K562 (cell line): Measurements from ENCODE around the gene ERCC2. TPM values are rescaled to one million over a fixed set of nuclear protein-coding genes. Genes with fewer than 3 reads are reported as not detected.

Experiments used
- CBFA2T3 ChIP-seq: fragments of 450-650 bp; IDR thresholded peaks from 2 replicates; pipeline ENCODE4 v1.6.1; 2017
- EGR1 ChIP-seq: fragments of 450-650 bp; conservative IDR thresholded peaks from 2 replicates; pipeline ENCODE4 v1.6.1; 2017; ENCODE audit warnings: mild to moderate bottlenecking
- ETV5 ChIP-seq: sonication (generic); formaldehyde crosslinking; IDR thresholded peaks from 2 replicates; pipeline ENCODE4 v1.4.0; 2020; ENCODE audit warnings: low read depth, mild to moderate bottlenecking, missing genetic modification reagents
- ILK ChIP-seq: fragments of 450-650 bp; IDR thresholded peaks from 2 replicates; pipeline ENCODE4 v1.6.1; 2016; ENCODE audit warnings: missing genetic modification characterization, low read depth, mild to moderate bottlenecking, missing compliant biosample characterization, moderate library complexity, borderline replicate concordance
- KLF16 ChIP-seq: IDR thresholded peaks from 2 replicates; pipeline ENCODE4 v1.6.1; 2016; ENCODE audit warnings: antibody characterized with exemption
- MED1 ChIP-seq: sonication (generic); formaldehyde crosslinking; IDR thresholded peaks from 2 replicates; pipeline ENCODE4 v1.8.1; 2023; ENCODE audit warnings: missing genetic modification reagents, borderline replicate concordance
- RBBP5 ChIP-seq: fragments of 200-600 bp; sonication (generic); IDR thresholded peaks from 2 replicates; pipeline ENCODE4 v1.6.1; 2012; ENCODE audit warnings: borderline replicate concordance, mild to moderate bottlenecking, low read length, control low read depth, inconsistent platforms; ENCODE audit not compliant: insufficient read depth, poor library complexity, severe bottlenecking
- RNF2 ChIP-seq: sonication (generic); IDR thresholded peaks from 2 replicates; pipeline ENCODE4 v1.6.1; 2016
- TOE1 ChIP-seq, 2 experiments: fragments of 450-650 bp in 1 of 2; sonication (generic) in 1 of 2; formaldehyde crosslinking in 1 of 2; IDR thresholded peaks; 2 replicates each; pipeline versions ENCODE4 v1.7.1 to v1.8.0; 2016 to 2022; ENCODE audit warnings: borderline replicate concordance in 2 of 2, mild to moderate bottlenecking in 2 of 2, antibody characterized with exemption in 1 of 2, inconsistent platforms in 1 of 2, low read depth in 1 of 2, missing genetic modification reagents in 1 of 2, moderate library complexity in 1 of 2
- ZC3H4 ChIP-seq: sonication (generic); formaldehyde crosslinking; IDR thresholded peaks from 2 replicates; pipeline ENCODE4 v1.9.0; 2021; ENCODE audit warnings: missing genetic modification reagents, borderline replicate concordance
- ZNF431 ChIP-seq: sonication (generic); formaldehyde crosslinking; IDR thresholded peaks from 2 replicates; pipeline ENCODE4 v1.8.0; 2022; ENCODE audit warnings: mild to moderate bottlenecking, missing genetic modification reagents
- ZNF76 ChIP-seq: fragments of 250-450 bp; sonication (Bioruptor Pico); IDR thresholded peaks from 2 replicates; pipeline ENCODE4 v1.4.0; 2020; ENCODE audit warnings: mild to moderate bottlenecking, moderate library complexity, borderline replicate concordance
- polyA plus RNA-seq, 8 experiments: library from polyadenylated mRNA; depleted of rRNA in 4 of 8; stranded (reverse) in 5 of 8; unstranded in 3 of 8; fragments of >200 nt; fragmentation: Nextera tagmentation in 2 of 8; fragmentation: Illumina TruSeq in 1 of 8; extraction: Ambion mirVana in 2 of 8; extraction: Trizol in 1 of 8; gene quantifications; 2 replicates each; pipeline versions ENCODE4 v1.2.1 to v1.2.3, GENCODE V29; 2011 to 2014; ENCODE audit warnings: inconsistent platforms in 1 of 8, missing spikeins in 1 of 8
- total RNA-seq, 7 experiments: library from RNA; depleted of rRNA in 6 of 7; stranded (reverse); fragments of >200 nt in 6 of 7; fragmentation: Illumina TruSeq in 2 of 7; extraction: Trizol in 2 of 7; gene quantifications; 2 replicates each; pipeline versions ENCODE4 v1.2.1 to v1.2.3, GENCODE V29; 2011 to 2021; ENCODE audit warnings: low replicate concordance in 1 of 7
- TF ChIP-seq, protein P1 (sequence below): fragments of 450-650 bp; IDR thresholded peaks from 2 replicates; pipeline ENCODE4 v1.6.1; 2016; ENCODE audit warnings: borderline replicate concordance
- TF ChIP-seq, protein P2 (sequence below): fragments of 450-650 bp; IDR thresholded peaks from 2 replicates; pipeline ENCODE4 v1.6.1; 2018; ENCODE audit not compliant: partially characterized antibody
- TF ChIP-seq, protein P3 (sequence below): fragments of 250-450 bp; sonication (Bioruptor Pico); IDR thresholded peaks from 2 replicates; pipeline ENCODE4 v1.4.0; 2020; ENCODE audit warnings: mild to moderate bottlenecking, moderate library complexity, borderline replicate concordance
- TF ChIP-seq, protein P4 (sequence below): fragments of 250-450 bp; sonication (Bioruptor Pico); IDR thresholded peaks from 2 replicates; pipeline ENCODE4 v1.4.0; 2020

ERCC2 gene
- total and polyA plus RNA-seq, 9 of the 15 experiments (the other 6 are each of a cell fraction or from before 2014, with no cell fraction given), result 2.2 to 55.9 (median 23.4) TPM

DNA sequence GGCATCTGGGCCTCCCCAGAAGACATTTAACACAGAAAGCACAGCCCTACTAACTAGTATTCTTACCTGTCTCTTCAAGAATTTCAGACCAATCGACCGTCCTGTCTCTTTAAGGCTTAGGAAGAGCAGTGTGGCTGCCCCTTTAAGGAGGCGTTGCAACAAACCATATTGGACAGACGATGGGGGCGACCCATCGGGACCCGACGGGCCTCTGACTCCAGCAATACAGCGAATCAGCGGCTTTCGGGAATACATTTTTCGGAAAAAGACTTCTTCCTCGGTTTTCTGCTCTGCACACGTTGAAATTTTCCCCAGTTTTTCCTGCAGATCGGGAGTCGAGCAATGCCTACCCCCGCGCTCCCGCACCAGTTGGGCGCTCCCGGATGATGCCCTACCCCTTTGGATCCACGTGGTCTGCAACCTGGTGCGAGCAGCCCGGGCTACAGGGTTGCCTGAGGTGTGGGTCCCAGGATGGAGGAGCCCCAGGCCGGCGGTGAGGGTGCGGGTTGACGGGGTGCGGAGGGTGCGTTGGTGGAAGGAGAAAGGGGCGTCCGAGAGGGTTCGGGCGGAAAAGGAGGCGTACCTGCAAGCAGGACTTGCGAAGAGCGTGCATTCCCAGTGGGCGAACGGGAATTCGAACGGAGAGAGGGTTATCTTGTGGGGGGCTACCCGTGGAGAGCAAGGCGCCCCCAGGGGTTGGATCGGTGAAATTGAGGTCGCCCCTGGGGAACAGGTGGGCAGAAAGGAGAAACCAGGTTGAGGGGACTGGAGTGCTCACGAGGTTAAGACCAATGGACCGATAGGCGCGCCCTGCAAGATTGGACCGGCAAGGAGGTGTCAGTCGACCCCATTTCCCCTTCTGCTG is 36.1 kb upstream of the ERCC2 start, which contains the start of gene POLR1G (continued):
- TF ChIP-seq ETV5 (CRISPR knock-in tag) (peak; percentile 18; the same call in 1 of the 2 replicates), MED1 (CRISPR knock-in tag) (no peak), ZNF431 (peak; percentile 46; the same call in 1 of the 2 replicates), ZC3H4 (CRISPR knock-in tag) (no peak), CBFA2T3 (peak; percentile 19; the same call in 1 of the 2 replicates), KLF16 (0 out of 2 replicates have a peak, but pooled peaks have one; percentile 4), RNF2 (peak; percentile 91), TOE1 (IDR thresholded peaks at IDR 0.05; ENCODE audit: borderline replicate concordance) (peak; percentile 100), TOE1 (CRISPR knock-in tag; IDR thresholded peaks at IDR 0.05; ENCODE audit: borderline replicate concordance, low read depth) (no peak), RBBP5 (peak; percentile 51), EGR1 (peak; percentile 53; the same call in 1 of the 2 replicates), ZNF76 (CRISPR knock-in tag) (peak; percentile 53; the same call in 1 of the 2 replicates), ILK (tag) (no peak)
- TF ChIP-seq, protein P1, sequence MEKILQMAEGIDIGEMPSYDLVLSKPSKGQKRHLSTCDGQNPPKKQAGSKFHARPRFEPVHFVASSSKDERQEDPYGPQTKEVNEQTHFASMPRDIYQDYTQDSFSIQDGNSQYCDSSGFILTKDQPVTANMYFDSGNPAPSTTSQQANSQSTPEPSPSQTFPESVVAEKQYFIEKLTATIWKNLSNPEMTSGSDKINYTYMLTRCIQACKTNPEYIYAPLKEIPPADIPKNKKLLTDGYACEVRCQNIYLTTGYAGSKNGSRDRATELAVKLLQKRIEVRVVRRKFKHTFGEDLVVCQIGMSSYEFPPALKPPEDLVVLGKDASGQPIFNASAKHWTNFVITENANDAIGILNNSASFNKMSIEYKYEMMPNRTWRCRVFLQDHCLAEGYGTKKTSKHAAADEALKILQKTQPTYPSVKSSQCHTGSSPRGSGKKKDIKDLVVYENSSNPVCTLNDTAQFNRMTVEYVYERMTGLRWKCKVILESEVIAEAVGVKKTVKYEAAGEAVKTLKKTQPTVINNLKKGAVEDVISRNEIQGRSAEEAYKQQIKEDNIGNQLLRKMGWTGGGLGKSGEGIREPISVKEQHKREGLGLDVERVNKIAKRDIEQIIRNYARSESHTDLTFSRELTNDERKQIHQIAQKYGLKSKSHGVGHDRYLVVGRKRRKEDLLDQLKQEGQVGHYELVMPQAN, result peak; percentile 100
- TF ChIP-seq, protein P2, sequence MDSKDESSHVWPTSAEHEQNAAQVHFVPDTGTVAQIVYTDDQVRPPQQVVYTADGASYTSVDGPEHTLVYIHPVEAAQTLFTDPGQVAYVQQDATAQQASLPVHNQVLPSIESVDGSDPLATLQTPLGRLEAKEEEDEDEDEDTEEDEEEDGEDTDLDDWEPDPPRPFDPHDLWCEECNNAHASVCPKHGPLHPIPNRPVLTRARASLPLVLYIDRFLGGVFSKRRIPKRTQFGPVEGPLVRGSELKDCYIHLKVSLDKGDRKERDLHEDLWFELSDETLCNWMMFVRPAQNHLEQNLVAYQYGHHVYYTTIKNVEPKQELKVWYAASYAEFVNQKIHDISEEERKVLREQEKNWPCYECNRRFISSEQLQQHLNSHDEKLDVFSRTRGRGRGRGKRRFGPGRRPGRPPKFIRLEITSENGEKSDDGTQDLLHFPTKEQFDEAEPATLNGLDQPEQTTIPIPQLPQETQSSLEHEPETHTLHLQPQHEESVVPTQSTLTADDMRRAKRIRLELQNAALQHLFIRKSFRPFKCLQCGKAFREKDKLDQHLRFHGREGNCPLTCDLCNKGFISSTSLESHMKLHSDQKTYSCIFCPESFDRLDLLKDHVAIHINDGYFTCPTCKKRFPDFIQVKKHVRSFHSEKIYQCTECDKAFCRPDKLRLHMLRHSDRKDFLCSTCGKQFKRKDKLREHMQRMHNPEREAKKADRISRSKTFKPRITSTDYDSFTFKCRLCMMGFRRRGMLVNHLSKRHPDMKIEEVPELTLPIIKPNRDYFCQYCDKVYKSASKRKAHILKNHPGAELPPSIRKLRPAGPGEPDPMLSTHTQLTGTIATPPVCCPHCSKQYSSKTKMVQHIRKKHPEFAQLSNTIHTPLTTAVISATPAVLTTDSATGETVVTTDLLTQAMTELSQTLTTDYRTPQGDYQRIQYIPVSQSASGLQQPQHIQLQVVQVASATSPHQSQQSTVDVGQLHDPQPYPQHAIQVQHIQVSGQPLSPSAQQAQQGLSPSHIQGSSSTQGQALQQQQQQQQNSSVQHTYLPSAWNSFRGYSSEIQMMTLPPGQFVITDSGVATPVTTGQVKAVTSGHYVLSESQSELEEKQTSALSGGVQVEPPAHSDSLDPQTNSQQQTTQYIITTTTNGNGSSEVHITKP, result peak; percentile 100
- TF ChIP-seq, protein P3, sequence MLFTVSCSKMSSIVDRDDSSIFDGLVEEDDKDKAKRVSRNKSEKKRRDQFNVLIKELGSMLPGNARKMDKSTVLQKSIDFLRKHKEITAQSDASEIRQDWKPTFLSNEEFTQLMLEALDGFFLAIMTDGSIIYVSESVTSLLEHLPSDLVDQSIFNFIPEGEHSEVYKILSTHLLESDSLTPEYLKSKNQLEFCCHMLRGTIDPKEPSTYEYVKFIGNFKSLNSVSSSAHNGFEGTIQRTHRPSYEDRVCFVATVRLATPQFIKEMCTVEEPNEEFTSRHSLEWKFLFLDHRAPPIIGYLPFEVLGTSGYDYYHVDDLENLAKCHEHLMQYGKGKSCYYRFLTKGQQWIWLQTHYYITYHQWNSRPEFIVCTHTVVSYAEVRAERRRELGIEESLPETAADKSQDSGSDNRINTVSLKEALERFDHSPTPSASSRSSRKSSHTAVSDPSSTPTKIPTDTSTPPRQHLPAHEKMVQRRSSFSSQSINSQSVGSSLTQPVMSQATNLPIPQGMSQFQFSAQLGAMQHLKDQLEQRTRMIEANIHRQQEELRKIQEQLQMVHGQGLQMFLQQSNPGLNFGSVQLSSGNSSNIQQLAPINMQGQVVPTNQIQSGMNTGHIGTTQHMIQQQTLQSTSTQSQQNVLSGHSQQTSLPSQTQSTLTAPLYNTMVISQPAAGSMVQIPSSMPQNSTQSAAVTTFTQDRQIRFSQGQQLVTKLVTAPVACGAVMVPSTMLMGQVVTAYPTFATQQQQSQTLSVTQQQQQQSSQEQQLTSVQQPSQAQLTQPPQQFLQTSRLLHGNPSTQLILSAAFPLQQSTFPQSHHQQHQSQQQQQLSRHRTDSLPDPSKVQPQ (CRISPR knock-in tag), result no peak
- TF ChIP-seq, protein P4, sequence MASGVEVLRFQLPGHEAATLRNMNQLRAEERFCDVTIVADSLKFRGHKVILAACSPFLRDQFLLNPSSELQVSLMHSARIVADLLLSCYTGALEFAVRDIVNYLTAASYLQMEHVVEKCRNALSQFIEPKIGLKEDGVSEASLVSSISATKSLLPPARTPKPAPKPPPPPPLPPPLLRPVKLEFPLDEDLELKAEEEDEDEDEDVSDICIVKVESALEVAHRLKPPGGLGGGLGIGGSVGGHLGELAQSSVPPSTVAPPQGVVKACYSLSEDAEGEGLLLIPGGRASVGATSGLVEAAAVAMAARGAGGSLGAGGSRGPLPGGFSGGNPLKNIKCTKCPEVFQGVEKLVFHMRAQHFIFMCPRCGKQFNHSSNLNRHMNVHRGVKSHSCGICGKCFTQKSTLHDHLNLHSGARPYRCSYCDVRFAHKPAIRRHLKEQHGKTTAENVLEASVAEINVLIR, result peak; percentile 17; the same call in 1 of the 2 replicates
